T-helper 2 cell (primary cell): Measurements from ENCODE around the gene TMEM219.
"Not testable (repeated sequence)": the region's sequence is repeated elsewhere in the genome, so short reads cannot be mapped to it uniquely, and the experiment has no call there.

Experiments used
- DNase-seq, 5 experiments: peaks; one replicate each; pipeline versions ENCODE4 v3.0.0 to v3.0.0-alpha.2; 2012 to 2022

Gene TMEM219

DNA sequence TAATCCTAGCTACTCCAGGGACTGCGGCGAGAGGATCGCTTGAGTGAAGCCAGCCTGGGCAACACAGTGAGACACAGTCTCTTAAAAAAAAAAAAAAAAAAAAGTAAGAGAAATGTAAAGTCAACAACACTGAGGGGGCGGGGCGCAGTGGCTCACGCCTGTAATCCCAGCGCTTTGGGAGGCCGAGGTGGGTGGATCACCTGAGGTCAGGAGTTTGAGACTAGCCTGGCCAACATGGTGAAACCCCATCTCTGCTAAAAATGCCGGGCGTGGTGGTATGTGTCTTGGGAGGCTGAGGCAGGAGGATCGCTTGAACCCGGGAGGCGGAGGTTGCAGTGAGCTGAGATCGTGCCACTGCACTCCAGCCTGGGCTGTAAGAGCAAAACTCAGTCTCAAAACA is 50.7 kb downstream of the TMEM219 start:
- DNase-seq = not testable (repeated sequence)

DNA sequence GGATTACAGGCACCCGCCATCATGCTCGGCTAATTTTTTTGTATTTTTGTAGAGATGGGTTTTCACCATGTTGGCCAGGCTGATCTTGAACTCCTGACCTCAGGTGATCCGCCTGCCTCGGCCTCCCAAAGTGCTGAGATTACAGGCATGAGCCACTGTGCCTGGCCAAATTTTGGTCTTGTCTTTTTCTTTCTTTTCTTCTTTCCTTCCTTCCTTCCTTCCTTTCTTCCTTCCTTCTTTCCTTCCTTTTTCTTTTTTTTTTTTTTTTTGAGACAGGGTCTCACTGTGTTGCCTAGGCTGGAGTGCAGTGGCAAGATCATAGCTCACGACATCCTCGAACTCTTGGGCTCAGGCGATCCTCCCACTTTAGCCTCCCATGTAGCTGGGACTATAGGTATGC is 53.6 kb downstream of the TMEM219 start:
- not testable (repeated sequence) for DNase-seq

DNA sequence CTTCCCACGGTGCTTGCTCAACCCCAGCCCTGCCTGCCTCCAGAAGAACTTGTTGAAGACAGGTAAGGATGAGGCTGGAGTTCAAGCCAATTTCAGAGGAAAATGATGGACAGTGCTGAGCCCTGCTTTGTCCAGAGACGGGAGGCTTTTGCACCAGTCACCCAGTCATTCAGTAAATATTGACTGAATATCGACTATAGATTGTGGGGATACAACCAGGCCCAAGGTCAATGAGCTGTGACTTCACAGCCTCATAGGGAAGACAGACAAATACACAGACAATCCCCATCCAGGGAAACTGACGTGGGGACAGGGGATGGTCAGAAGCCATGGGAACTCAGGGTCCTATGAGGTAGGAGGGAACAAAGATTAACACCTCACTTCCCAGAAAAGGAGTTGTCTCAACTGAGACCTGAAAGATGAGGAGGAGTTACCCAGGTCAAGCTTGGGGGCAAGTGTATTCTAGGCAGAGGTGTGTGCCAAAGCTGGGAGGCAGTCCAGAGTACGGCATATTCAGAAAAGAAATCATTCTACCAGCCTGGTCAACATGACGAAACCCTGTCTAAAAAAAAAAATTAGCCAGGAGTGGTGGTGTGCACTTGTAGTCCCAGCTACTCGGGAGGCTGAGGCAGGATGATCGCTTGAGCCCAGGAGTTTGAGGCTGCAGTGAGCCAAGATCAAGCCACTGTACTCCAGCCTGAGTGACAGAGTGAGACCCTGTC is 54.8 kb downstream of the TMEM219 start:
- no peak for DNase-seq

DNA sequence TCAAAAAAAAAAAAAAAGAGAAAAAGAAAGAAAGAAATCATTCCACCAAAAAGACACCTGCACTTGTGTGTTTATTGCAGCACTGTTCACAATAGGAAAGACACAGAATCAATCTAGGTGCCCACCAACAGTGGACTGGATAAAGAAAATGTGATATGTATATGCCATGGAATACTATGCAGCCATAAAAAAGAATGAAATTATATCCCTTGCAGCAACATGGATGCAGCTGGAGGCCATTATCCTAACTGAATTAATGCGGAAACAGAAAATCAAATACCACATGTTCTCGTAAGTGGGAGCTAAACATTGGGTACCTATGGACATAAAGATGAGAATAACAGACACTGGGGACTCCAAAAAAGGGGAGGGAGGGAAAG is 55.4 kb downstream of the TMEM219 start:
- no peak for DNase-seq

DNA sequence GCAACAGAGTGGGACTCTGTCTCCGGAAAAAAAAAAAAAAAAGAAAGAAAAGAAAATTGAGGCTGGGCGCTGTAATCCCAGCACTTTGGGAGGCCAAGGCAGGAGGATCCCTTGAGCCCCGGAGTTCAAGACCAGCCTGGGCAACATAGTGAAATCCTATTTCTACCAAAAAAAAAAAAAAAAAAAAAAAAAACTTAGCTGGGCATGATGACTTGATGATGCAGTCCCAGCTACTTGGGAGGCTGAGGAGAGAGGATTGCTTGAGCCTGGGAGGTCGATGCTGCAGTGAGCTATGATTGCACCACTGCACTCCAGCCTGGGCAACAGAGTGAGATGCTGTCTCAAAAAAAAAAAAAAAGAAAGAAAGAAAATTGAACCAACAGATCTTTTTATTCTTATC is 56.1 kb downstream of the TMEM219 start:
- DNase-seq = not testable (repeated sequence)

DNA sequence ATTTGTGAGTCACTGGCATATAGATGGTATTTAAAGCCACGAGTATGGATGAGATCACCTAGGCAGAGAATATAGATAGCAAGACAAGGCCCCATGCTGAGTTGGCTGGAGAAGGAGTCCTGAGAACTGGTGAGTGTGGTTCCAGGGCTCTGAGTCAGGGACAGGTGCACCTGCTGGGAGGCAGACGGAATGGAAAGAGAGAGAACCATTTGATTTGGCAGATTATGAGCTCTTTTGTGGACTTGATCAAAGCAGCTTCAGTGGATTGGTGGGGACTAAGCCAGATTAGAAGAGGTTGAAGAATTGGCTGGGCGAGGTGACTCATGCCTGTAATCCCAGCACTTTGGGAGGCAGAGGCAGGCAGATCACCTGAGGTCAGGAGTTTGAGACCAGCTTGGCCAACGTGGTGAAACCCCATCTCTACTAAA is 56.9 kb downstream of the TMEM219 start:
- no peak for DNase-seq
